Measurements from ENCODE around the gene FAM111A.
"Not testable (repeated sequence)": the region's sequence is repeated elsewhere in the genome, so short reads cannot be mapped to it uniquely, and the experiment has no call there.

Gene FAM111A

GRCh38 chr11:59106363-59107336 lies 36.0 kb upstream of the FAM111A start, which contains the start of gene FAM111B:
Gene FAM111B (plus strand): TSS chr11:59107237. CDS start chr11:59109626, 2,389 bp downstream.
- Histone ChIP-seq H3K4me2 (ENCODE audit: low read depth, low read length, poor library complexity, severe bottlenecking) (peak within 1 kb of the TSS; percentile 91), H4K20me1 (ENCODE audit: insufficient read depth, low read length, poor library complexity, severe bottlenecking) (peaks cover 3% of the 10 kb centered on the region), H3K9me2 (replicated peaks; ENCODE audit: low read depth, low read length) (no peaks in the 10 kb centered on the region), H3K27me3 (ENCODE audit: insufficient read depth, low read length, poor library complexity, severe bottlenecking) (no peaks in the 10 kb centered on the region), H3K4me1 (ENCODE audit: insufficient read depth, low read length, poor library complexity, severe bottlenecking) (peaks cover 51% of the 10 kb centered on the region), H3F3A (ENCODE audit: low read depth) (no peaks in the 10 kb centered on the region), H2AFZ (ENCODE audit: low read length) (peak within 1 kb of the TSS; percentile 96), H3K9me3 (ENCODE audit: insufficient read depth, low read depth, low read length) (no peaks in the 10 kb centered on the region), H3K9ac (ENCODE audit: low read depth, low read length, poor library complexity, severe bottlenecking) (peak within 1 kb of the TSS; percentile 84), H3K36me3 (ENCODE audit: insufficient read depth, low read length) (no peaks in the 10 kb centered on the region), H3K4me3 (ENCODE audit: low read length, poor library complexity, severe bottlenecking) (peak within 1 kb of the TSS; percentile 89), H3K79me2 (ENCODE audit: insufficient read depth, low read length) (peaks cover 58% of the 10 kb centered on the region)
- TF ChIP-seq, protein P1, sequence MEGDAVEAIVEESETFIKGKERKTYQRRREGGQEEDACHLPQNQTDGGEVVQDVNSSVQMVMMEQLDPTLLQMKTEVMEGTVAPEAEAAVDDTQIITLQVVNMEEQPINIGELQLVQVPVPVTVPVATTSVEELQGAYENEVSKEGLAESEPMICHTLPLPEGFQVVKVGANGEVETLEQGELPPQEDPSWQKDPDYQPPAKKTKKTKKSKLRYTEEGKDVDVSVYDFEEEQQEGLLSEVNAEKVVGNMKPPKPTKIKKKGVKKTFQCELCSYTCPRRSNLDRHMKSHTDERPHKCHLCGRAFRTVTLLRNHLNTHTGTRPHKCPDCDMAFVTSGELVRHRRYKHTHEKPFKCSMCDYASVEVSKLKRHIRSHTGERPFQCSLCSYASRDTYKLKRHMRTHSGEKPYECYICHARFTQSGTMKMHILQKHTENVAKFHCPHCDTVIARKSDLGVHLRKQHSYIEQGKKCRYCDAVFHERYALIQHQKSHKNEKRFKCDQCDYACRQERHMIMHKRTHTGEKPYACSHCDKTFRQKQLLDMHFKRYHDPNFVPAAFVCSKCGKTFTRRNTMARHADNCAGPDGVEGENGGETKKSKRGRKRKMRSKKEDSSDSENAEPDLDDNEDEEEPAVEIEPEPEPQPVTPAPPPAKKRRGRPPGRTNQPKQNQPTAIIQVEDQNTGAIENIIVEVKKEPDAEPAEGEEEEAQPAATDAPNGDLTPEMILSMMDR (conservative IDR thresholded peaks at IDR 0.05; ENCODE audit: low read length), result no peak
- no peak for TF ChIP-seq EZH2phosphoT487 (IDR thresholded peaks at IDR 0.05; ENCODE audit: borderline replicate concordance)

- H3K9me3 ChIP-seq (ENCODE audit: insufficient read depth, low read depth, low read length); H3K9me2 ChIP-seq (replicated peaks; ENCODE audit: low read depth, low read length); H3K36me3 ChIP-seq (ENCODE audit: insufficient read depth, low read length); H3K27me3 ChIP-seq (ENCODE audit: insufficient read depth, low read length, poor library complexity, severe bottlenecking); H4K20me1 ChIP-seq (ENCODE audit: insufficient read depth, low read length, poor library complexity, severe bottlenecking); H3F3A ChIP-seq (ENCODE audit: low read depth): not testable (repeated sequence)
- Histone ChIP-seq H3K9ac (ENCODE audit: low read depth, low read length, poor library complexity, severe bottlenecking) (peak overlapping the region; percentile 84), H3K79me2 (ENCODE audit: insufficient read depth, low read length) (peaks cover 68% of the 10 kb centered on the region), H2AFZ (ENCODE audit: low read length) (peak overlapping the region; percentile 88), H3K4me3 (ENCODE audit: low read length, poor library complexity, severe bottlenecking) (peak overlapping the region; percentile 89), H3K4me2 (ENCODE audit: low read depth, low read length, poor library complexity, severe bottlenecking) (peak overlapping the region; percentile 91), H3K4me1 (ENCODE audit: insufficient read depth, low read length, poor library complexity, severe bottlenecking) (peaks cover 60% of the 10 kb centered on the region)
Measured at GRCh38 chr11:59107721-59108120, 34.9 kb upstream of the FAM111A start.

- Histone ChIP-seq H3K9me3 (ENCODE audit: insufficient read depth, low read depth, low read length) (peaks cover 2% of the 10 kb centered on the region; the same call in 1 of the 2 replicates), H3K79me2 (ENCODE audit: insufficient read depth, low read length) (peaks cover 73% of the 10 kb centered on the region), H3K9ac (ENCODE audit: low read depth, low read length, poor library complexity, severe bottlenecking) (no peak overlapping the region), H3K4me2 (ENCODE audit: low read depth, low read length, poor library complexity, severe bottlenecking) (peak overlapping the region; percentile 91), H3K36me3 (ENCODE audit: insufficient read depth, low read length) (peaks cover 7% of the 10 kb centered on the region; the same call in 1 of the 2 replicates), H3K4me1 (ENCODE audit: insufficient read depth, low read length, poor library complexity, severe bottlenecking) (peaks cover 52% of the 10 kb centered on the region), H4K20me1 (ENCODE audit: insufficient read depth, low read length, poor library complexity, severe bottlenecking) (peaks cover 3% of the 10 kb centered on the region), H2AFZ (ENCODE audit: low read length) (no peak overlapping the region), H3K27me3 (ENCODE audit: insufficient read depth, low read length, poor library complexity, severe bottlenecking) (no peaks in the 10 kb centered on the region), H3K4me3 (ENCODE audit: low read length, poor library complexity, severe bottlenecking) (no peak overlapping the region), H3F3A (ENCODE audit: low read depth) (no peaks in the 10 kb centered on the region), H3K9me2 (replicated peaks; ENCODE audit: low read depth, low read length) (no peaks in the 10 kb centered on the region)
- TF ChIP-seq, protein P1 (conservative IDR thresholded peaks at IDR 0.05; ENCODE audit: low read length), result no peak
- no peak for TF ChIP-seq EZH2phosphoT487 (IDR thresholded peaks at IDR 0.05; ENCODE audit: borderline replicate concordance)
Measured at GRCh38 chr11:59112494-59112893, 30.2 kb upstream of the FAM111A start.
